PC-3 (cell line): Measurements from ENCODE around the gene VDAC1.

ENCODE experiments used
- CTCF ChIP-seq: fragments of 300-600 bp; sonication (generic); conservative IDR thresholded peaks from 2 replicates; pipeline ENCODE4 v1.5.1; 2017; ENCODE audit warnings: antibody characterized with exemption, low read depth, mild to moderate bottlenecking, low read length
- EZH2phosphoT487 ChIP-seq: fragments of 300-600 bp; sonication (generic); IDR thresholded peaks from 2 replicates; pipeline ENCODE4 v1.6.1; 2018; ENCODE audit warnings: mild to moderate bottlenecking, antibody characterized with exemption, low read length, borderline replicate concordance

- TF ChIP-seq CTCF (no peak), EZH2phosphoT487 (no peak)
These were observed 41.8 kb downstream of the VDAC1 start for GRCh38 chr5:133962801-133963476.
